DND-41 (cell line): ENCODE data around the gene KLHL28.

Experiments
- EZH2 ChIP-seq: IDR thresholded peaks from 3 replicates; pipeline ENCODE4 v1.6.1; 2012; ENCODE audit warnings: borderline replicate concordance, low read depth, mild to moderate bottlenecking, moderate library complexity, low read length, inconsistent platforms; ENCODE audit not compliant: severe bottlenecking
- TF ChIP-seq, protein P1 (sequence below): IDR thresholded peaks from 2 replicates; pipeline ENCODE4 v1.5.1; 2012; ENCODE audit warnings: borderline replicate concordance, low read length, moderate library complexity, mild to moderate bottlenecking; ENCODE audit not compliant: poor library complexity, severe bottlenecking; ENCODE audit errors: extremely low read depth

DNA sequence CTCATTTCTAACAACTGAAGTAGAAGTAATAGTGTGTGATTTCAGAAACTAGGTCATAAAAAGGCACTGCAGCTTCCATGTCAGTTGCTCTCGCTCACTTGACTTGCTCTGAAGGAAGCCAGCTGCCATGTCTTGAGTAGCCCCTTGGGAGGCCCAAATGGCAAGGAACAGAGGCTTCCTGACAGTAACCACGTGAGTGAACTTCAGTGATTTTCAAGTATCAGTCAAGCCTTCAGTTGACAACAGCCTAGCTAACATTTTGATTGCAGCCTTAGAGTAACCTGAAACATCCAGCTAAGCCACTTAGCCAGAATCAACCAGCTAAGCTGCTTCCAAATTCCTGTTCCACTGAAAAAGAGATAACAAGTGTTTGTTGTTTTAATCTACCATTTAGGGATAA lies 26.9 kb upstream of the KLHL28 start:
- TF ChIP-seq, protein P1, sequence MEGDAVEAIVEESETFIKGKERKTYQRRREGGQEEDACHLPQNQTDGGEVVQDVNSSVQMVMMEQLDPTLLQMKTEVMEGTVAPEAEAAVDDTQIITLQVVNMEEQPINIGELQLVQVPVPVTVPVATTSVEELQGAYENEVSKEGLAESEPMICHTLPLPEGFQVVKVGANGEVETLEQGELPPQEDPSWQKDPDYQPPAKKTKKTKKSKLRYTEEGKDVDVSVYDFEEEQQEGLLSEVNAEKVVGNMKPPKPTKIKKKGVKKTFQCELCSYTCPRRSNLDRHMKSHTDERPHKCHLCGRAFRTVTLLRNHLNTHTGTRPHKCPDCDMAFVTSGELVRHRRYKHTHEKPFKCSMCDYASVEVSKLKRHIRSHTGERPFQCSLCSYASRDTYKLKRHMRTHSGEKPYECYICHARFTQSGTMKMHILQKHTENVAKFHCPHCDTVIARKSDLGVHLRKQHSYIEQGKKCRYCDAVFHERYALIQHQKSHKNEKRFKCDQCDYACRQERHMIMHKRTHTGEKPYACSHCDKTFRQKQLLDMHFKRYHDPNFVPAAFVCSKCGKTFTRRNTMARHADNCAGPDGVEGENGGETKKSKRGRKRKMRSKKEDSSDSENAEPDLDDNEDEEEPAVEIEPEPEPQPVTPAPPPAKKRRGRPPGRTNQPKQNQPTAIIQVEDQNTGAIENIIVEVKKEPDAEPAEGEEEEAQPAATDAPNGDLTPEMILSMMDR = no peak
- no peak for TF ChIP-seq EZH2
